Activated CD8-positive, alpha-beta memory T cell treated with anti-CD3 and anti-CD28 coated beads, Interleukin-2, amount 50 U/mL, for 48 hours (primary cell): Measurements from ENCODE around the gene WASHC2C.
"Not testable (repeated sequence)": the region's sequence is repeated elsewhere in the genome, so short reads cannot be mapped to it uniquely, and the experiment has no call there.

ENCODE experiments used
- DNase-seq: peaks from one replicate; pipeline ENCODE4 v3.0.0-alpha.2; 2020

The WASHC2C gene

DNA sequence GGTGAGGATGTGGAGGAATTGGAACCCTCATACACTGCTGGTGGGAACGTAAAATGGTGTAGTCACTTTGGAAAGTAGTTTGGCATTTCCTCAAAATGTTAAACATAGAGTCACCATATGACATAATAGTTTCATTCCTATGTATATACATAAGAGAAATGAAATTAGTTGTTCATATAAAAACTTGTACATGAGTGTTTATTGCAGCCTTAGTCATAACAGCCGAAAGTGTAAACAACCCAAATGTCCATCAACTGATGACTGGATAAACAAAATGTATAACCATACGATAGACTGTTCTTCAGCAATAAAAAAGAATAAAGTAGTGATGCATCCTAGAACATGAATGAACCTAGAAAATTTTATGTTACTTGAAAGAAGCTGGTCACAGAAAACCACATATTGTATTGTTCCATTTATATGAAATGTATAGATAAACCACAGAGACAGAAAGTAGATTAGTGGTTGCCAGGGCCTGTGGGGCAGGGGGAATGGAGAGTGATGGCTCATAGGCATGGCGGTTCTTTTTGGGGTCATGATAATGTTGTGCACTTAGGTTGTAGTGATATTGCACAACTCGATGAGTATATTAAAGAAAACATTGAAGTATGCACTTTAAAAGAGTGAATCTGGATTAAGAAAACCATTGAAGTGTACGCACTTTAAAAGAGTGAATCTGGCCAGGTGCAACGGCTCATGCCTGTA, 44.8 kb downstream of the WASHC2C start:
- DNase-seq = not testable (repeated sequence)

GRCh38 chr10:45786217-45786616, 59.2 kb downstream of the WASHC2C start:
- not testable (repeated sequence) for DNase-seq

- DNase-seq = not testable (repeated sequence)
These were observed 60.2 kb downstream of the WASHC2C start for GRCh38 chr10:45787212-45787741.

DNA sequence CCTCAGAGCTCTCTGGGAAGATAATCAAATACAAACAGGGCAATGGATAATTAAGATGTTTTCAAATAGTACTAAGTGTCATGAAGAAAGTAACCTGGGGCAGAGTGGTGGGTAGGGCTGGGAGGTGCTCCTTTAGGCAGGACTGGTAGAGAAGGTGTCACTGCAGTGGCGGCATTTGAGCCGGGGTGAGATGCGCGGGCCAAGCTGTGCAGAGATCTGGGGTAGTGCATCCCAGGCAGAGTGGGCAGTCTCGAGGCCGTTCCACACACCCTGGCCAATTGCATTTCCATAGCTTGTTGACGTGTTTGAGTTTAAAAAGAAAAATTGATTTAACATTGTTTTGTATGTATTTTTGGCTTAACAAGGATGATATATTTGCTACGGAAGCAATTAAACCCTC, 62.9 kb downstream of the WASHC2C start:
- not testable (repeated sequence) for DNase-seq

DNA sequence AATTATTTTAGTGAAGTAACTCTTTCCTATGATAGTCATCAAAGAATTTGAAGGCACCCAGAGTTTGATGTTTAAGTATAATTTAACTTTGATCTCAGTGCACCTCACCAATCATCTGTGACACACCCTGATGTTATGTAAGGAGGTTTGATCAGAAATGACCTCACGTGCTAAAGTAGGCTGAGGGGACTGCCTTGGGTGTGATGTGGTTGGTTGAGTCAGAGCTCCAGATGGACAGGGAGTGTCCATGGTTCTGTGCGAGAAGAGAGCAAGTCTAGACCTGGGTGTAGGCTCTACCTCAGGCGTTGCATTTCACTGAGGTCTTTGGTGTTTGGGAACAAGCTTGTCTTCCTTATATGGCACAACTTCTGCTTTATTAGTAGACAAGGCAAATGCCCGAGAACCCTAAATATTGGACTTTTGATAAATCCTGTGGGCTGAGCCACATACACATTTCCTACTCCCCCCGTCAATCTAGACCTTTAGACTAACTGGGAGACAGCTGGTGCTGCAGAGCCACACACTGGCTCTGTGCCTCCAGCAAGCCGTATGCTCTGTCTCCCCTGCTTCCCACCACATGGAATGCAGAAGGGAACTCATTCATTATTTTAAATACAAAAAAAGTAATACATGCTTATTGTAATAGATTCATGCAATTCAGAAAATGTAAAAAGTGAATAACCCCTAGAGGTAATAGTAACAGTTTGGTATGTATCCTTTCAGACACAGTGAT, 63.8 kb downstream of the WASHC2C start:
- DNase-seq = not testable (repeated sequence)

GRCh38 chr10:45794761-45795160, 67.7 kb downstream of the WASHC2C start:
- not testable (repeated sequence) for DNase-seq

DNA sequence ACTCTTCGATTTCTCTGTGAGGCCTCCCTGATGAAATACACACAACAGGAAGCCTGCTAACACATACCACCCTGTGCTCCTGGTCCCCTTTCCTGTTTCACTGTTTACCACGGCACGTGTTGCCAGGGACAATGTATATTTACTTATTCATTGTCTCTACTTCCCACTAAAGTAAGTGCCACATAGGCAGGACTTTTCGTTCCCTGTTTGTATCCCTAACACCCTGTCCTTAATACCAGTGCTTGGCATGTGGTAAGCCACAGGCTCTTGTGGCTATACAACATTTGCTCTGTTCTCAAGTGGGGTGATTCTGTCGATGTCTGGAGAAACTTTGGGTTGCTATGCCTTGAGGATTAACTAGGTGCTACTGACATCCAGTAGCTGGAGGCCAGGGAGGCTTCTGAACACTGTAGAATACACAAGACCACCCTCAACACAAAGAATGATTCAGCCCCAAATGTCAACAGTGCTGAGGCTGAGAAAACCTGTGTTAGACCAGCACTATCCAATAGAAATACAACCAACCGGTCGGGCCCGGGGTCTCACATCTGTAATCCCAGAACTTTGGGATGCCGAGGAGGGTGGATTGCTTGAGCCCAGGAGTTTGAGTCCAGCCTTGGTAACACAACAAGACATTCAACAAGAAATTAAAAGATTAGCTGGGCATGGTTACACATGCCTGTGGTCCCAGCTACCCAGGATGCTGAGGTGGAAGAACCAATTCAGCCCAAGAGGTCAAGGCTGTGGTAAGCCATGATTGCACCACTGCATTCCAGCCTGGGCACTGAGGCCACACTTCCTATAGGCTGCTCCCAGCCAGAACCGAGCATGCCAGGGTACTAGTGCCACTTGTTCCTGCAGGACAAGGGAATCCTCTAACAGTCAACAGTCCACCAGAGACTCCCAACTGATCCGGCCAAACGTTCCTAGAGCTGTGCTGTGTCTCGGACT, 76.3 kb downstream of the WASHC2C start:
- DNase-seq = not testable (repeated sequence)

- DNase-seq = not testable (repeated sequence)
These were observed 77.9 kb downstream of the WASHC2C start for GRCh38 chr10:45804996-45805395.

GRCh38 chr10:45809837-45810236, 82.8 kb downstream of the WASHC2C start:
- no peak for DNase-seq

GRCh38 chr10:45811075-45811474, 84.0 kb downstream of the WASHC2C start:
- no peak for DNase-seq

GRCh38 chr10:45812959-45813358, 85.9 kb downstream of the WASHC2C start:
- DNase-seq = not testable (repeated sequence)

DNA sequence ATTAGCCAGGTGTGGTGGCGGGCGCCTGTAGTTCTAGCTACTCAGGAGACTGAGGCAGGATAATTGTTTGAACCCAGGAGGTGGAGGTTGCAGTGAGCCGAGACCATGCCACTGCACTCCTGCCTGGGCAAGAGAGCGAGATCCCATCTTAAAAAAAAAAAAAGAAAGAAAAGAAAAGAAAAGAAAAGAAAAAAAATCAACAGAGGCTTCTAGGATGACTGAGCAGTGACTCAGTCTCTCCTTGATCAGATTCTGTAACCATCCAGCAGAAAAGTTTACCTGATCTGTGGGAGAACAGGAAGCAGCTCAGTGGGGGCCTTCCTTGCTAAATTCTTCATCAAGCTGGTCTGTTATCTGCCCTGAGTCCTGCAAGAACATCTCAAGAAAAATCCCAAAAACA, 87.1 kb downstream of the WASHC2C start:
- DNase-seq = not testable (repeated sequence)

GRCh38 chr10:45817130-45817859, 90.2 kb downstream of the WASHC2C start:
- DNase-seq = no peak

DNA sequence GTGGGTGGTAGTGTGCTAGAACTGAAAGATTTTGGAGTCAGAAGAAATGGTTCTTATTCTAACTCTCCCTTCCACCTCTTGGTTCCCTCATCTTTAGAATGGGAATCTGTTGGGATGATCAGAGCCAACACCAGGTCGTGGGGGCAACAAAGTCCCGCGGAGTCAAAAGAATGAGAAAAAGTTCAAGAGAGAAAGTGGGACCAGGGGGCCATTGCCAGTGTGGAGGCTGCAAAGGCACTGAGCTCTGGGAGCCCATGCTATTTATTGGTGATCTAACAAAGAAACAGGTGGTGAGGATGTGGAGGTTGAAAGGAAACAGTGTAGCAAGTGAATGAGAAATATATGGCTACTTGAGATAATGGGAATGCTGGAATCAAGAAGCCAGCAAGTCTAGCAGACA, 90.8 kb downstream of the WASHC2C start:
- no peak for DNase-seq

DNA sequence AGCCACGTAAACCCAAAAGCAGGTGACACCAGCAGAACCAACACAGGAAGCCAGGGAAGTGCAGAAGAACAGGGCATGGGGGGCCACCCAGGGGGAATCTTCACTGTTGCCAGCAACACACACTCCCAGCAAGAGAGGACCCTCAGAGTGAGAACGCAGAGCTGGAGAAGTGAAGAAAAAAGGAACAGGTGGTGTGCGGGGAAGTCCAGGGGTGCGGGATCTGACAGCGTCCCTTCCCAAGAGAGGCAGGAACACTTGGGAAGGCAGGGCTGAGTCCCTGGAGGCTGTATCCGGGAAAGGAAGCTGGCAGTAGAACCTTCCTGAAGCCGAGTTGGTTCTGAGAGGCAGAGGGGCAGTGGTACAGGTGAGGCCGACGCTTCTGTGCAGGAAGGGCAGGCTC, 92.5 kb downstream of the WASHC2C start:
- DNase-seq = no peak

- DNase-seq = not testable (repeated sequence)
These were observed 93.2 kb downstream of the WASHC2C start for GRCh38 chr10:45820107-45820830.

- DNase-seq = not testable (repeated sequence)
These were observed 95.9 kb downstream of the WASHC2C start for GRCh38 chr10:45822918-45823317.
